Mucosa of gallbladder (tissue), 1 donor: ENCODE results near the gene LAMB1. TPM values are rescaled to one million over a fixed set of nuclear protein-coding genes. Genes with fewer than 3 reads are reported as not detected.
"Not testable (repeated sequence)": the region's sequence is repeated elsewhere in the genome, so short reads cannot be mapped to it uniquely, and the experiment has no call there.

ENCODE experiments used
- DNase-seq: peaks from one replicate; pipeline ENCODE4 v3.0.0-alpha.2; 2020; ENCODE audit warnings: low spot score
- total RNA-seq: library from RNA; stranded (reverse); gene quantifications from one replicate; pipeline ENCODE4 v1.2.1, GENCODE V29; 2021
- donor health status: DM: no; HTN: no; CAD: no.

LAMB1 gene
- total RNA-seq, 1 donor from 2014 or later, result 89.4 TPM

- no peak for DNase-seq
Observed at GRCh38 chr7:107971613-107972012, 31.3 kb downstream of the LAMB1 start.

- DNase-seq, result no peak
Observed at GRCh38 chr7:107971100-107971499, 31.9 kb downstream of the LAMB1 start.

- no peak for DNase-seq
Observed at GRCh38 chr7:107969856-107970255, 33.1 kb downstream of the LAMB1 start.

GRCh38 chr7:107968449-107968848, 34.5 kb downstream of the LAMB1 start:
- DNase-seq, result no peak

DNA sequence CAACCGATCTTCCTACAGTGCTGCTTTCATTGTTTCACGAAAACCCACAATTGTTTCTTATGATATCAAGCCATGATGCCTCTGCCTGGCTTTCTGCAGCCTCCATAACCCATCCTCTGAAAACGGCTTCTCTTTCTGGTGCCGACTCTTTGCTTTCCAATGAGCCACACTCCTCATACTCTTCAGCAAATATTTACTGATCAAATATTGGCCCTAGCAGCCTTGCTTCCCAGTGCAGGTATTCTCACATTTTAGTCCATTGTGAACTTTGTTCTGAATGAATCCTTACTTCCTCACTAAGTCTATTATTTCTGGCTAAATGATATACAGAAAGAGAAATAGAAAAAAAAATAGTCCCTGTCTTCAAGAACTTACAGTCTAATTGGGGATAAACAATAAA, 35.5 kb downstream of the LAMB1 start:
- no peak for DNase-seq

GRCh38 chr7:107966711-107967110, 36.2 kb downstream of the LAMB1 start:
- DNase-seq, result no peak

- DNase-seq, result no peak
Observed at GRCh38 chr7:107964510-107964909, 38.5 kb downstream of the LAMB1 start.

- DNase-seq, result no peak
Observed at GRCh38 chr7:107962817-107963216, 40.1 kb downstream of the LAMB1 start.

DNA sequence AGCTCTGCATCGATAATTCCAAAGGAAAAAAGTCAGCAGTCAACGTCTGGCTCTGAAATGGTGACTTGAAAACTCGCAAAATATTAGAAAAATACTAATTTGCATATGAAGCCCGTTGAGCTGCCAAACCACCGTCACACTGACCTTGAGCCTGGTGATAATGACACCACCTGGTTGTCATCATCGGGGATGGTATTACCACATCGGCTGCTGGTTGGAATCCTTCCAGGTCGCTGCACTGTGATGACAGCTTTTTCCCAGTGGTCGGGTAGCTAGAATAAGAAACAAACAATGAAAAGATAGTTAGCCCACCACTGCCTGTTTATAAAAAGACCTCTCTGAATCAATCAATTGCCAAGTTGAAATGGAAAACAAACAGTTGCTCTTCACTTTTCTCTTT, 41.6 kb downstream of the LAMB1 start:
- DNase-seq, result no peak

DNA sequence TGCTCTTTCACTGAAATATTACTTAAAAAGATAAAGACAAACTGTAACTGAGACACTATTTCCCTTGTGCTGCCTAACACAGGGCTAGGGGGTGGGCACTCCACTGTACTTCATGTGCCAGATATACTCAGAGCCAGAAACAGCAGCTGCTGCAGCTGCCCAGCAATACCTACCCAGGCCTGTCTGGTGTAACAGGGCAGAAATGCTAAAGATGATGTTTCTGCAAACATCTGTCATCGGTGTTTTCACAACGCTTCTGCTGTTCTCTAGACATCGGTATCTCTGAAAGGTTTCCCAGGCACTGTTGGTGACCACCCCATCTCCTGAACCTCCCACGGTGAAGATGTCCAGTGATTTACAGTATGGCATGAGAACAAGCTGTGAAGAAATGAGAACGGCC, 42.7 kb downstream of the LAMB1 start:
- DNase-seq, result no peak

- DNase-seq, result no peak
Observed at GRCh38 chr7:107959527-107959898, 43.4 kb downstream of the LAMB1 start.

DNA sequence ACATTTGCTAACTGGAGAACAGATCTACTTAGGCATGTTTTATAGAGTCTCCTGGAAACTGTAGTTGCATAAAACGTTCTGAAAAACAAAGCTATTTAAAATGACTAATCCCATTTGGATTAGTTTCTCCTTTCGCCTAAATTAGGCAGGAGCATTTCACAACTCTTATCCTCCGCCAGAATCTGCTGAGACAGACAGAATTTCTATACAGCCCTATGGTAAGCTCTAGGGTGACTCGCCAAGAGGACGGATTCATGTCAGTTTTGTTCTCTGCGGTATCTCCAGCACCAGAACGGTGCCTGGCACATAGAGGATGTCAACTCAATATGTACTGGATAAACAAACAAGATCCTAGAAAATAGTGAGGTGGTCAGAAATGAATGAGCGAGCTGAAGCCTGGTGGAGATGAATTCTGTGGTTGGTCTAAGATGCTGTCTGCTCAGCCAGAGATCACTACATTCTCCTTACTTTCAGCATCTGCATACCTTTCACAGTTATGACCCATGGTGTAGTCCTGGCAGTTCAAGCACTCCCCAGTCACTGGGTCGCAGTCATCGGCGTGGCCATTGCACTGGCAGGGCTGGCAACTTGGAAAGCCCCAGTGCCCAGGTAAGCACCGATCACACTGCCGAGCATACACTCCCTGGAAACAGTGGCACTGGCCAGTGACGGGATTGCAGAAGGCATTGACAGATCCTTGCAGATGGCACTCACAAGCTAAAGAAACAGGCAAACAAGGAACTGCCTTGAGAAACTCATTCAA, 44.0 kb downstream of the LAMB1 start:
- no peak for DNase-seq

GRCh38 chr7:107957436-107957835, 45.5 kb downstream of the LAMB1 start:
- DNase-seq, result no peak

DNA sequence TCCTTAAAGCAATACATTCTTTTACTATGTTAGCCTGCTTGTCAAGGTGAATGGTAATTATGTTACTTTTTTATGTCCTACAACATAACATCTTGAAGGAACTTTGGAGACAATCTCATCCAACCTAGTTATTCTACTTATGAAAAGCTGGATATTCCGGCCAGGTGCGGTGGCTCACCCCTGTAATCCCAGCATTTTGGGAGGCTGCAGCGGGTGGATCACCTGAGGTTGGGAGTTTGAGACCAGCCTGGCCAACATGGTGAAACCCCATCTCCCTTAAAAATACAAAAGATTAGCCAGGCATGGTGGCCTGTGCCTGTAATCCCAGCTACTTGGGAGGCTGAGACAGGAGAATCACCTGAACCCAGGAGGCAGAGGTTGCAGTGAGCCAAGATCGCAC, 46.0 kb downstream of the LAMB1 start:
- DNase-seq, result not testable (repeated sequence)

DNA sequence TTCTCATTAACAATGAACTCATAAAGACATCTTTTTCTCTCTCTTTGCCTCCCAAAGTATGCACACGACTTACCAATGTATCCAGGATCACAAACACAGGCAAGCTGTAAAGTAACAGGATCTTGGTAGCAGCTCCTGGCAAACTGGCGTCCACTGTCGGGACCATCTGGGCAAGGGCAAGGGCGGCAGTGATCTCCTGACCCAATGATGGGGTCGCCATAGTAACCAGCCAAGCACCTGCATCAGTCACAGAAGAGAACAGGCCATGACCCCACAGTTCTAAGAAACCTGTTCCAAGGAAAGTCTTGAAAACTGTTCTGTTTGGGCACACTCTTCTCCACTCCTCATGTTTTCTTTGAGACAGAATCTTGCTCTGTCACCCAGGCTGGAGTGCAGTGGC, 47.6 kb downstream of the LAMB1 start:
- no peak for DNase-seq

DNA sequence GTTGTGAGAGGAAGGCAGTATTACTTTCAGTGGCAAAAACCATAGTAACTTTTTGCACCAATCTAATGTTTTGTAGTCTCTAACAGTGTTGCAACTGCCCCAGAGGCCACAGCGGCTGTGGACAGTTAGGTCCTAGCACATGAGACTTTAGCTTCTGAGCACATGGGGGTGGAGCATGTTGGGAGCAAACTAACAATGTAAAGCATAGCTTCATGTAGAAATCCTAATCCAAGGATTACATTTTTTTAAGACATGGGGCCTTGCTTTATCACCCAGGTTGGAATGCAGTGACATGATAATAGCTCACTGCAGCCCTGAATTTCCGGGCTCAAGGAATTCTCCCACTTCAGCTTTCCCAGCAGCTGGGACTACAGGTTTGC, 49.0 kb downstream of the LAMB1 start:
- no peak for DNase-seq

GRCh38 chr7:107953265-107953923, 49.6 kb downstream of the LAMB1 start:
- DNase-seq, result no peak

DNA sequence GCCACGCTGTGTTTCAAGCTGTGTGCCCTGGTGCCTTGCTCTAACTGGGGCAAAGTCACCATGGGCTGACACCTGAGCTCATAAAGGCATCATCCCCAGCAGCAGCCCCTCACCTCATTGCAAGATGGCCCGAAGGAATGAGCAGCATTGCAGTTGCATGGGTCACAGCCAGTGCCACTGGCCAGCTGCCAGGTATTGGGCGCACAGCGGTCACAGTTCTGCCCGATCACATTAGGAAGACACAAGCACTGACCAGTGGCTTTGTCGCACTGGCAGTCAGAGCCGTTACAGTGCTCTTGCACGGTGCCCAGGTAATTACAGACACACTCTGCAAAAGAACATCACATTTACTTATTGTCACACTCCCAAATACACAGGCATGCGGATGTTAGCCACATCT, 51.1 kb downstream of the LAMB1 start:
- no peak for DNase-seq

- no peak for DNase-seq
Observed at GRCh38 chr7:107951172-107951787, 51.7 kb downstream of the LAMB1 start.

DNA sequence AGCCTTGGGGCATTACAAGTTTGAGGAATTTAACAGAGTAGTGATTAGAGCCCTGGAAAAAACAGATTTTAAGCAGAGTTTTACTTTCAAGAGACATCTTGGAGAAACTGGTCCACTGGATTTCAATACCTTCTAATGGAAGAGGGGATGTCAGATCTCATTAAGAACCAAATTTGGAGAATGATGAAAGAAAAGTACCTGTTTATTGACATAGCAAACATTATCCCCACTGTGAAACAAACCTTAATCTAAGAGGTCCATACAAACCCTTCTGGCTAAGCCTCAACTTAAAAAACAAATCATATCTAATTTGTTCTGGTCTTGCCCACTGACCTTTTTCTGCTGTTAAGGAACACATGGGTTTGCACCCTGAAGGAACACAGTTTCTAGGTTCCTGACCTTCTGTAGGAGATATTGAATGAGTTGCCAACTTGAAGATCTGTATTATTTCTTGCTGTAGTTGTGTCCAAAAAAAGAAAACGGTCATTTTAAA, 53.5 kb downstream of the LAMB1 start:
- no peak for DNase-seq

DNA sequence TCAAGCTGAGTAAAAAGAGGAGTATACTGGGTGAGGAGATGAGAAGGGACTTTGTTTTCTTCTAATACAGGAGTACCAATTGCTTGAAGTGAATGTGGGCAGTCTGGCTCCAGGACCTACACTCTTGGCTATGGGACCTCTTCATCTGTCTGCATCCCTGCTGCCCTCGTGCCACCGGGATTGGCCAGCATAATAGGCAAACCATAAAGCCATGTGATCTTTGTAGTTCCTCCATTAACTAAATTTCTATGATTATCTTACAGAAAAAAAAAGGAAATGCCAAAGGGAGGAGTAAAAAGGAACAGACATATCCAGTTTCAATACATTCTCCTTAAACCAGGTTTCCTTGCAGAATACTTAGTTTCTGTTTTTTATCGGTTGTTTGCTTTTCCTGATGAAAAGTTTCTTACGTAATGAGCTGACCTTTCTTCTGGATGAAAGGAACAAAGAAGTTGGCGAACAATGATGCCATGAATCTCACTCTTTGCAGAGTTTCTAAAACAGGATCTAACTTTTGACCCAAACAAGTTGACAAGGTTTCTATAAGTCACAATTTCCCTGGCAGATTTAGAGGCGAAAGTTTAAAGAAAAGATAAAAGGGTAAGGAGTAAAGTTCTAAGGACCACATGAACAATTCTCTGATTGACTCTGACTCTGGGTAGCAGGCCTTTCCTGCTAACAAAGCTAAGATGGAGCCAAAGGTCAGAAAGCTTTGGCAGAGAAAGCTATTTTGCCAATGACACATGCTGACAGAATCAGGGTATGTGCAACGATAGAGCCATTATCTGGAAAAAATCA, 54.1 kb downstream of the LAMB1 start:
- DNase-seq, result no peak

DNA sequence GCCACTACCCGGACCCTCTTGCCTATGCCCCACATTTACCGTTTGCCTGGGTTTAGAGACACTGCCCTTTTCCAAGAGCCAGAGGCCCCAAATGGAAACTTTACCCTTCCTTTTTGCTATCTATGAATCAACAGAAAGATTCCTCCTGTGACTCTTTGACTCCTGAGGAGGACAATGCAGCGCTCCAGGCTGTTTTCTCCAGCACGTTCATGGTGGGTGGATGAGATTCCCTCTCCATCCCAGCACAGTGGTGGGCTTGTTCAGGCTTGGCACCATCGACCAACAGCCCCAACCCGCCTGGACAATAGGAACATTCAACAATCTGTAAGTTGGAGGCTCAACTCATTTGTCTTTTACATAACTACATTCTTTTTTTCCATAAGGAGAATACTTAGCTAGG, 56.1 kb downstream of the LAMB1 start:
- DNase-seq, result no peak
